ENCODE data around the gene ALOXE3. TPM values are rescaled to one million over a fixed set of nuclear protein-coding genes. Genes with fewer than 3 reads are reported as not detected.
A peak's percentile ranks its signal among the peaks of the same experiment; 100 is the strongest.

Gene ALOXE3
- total RNA-seq, 1 experiment from 2014 or later, result 0.13 TPM

DNA sequence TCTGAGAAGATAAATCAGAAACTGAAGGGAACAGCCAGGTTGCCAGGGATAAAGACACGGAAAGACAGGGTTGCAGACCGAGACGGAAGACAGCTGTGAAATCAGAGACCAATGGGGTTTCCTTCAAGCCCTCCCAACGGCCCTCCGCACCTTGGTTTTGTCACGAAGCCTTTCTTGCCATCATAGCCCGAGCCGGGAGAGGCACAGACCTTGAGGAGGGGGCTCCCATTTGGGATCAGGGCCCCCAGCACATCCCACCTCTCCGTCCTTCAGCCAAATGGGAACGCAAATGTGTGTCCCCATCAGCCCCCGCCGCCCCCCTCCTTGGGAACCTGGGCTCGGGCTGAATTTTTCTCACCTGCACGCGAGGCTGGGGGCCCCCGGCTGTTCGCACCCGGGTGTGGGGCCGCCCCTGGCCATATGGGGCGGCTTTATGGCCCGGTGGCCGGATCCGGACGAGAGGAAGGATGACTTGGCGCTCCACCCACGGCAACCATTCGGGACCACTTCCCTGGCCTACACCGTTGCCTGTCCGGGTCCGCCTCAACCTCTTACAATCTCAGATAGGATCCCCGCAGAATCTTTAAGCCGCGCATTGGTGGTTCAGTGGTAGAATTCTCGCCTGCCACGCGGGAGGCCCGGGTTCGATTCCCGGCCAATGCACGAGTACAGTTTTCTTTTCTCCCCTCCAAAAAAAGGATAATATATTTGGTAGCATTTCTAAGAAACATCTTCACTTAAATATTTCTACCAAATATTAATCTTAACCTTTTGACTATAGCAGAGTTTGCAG, 7.0 kb upstream of the ALOXE3 start:
- no peak overlapping the region for H3K27ac Mint-ChIP-seq

More for the DNA sequence above, 7.0 kb upstream of the ALOXE3 start:
- H3K23ac ChIP-seq (ENCODE audit: insufficient read length, low read depth, low read length), result no peak overlapping the region
- no peak overlapping the region for H4K8ac ChIP-seq (replicated peaks; ENCODE audit: insufficient read length, low read depth, low read length)
- H3K27ac ChIP-seq (ENCODE audit: insufficient read length, low read depth, low read length), result no peak overlapping the region
- H2BK20ac ChIP-seq (ENCODE audit: low read depth, low read length, poor library complexity, severe bottlenecking), result no peak overlapping the region
- H2BK12ac ChIP-seq (ENCODE audit: insufficient read length, low read depth, low read length), result no peak overlapping the region
- peak; percentile 88 for DNase-seq
- H3K14ac ChIP-seq (ENCODE audit: insufficient read depth, low read length), result no peak overlapping the region
- H2BK120ac ChIP-seq (ENCODE audit: low read depth, low read length, poor library complexity, severe bottlenecking), result no peak overlapping the region
- Mint-ChIP-seq H3K36me3 (ENCODE audit: insufficient read depth in 1 of 3, low read depth in 3 of 3) (no peaks in the 10 kb centered on the region; a peak in 2 of 7 replicates), H3K4me3 (peak overlapping the region; percentile 91 to 93), H3K4me1 (peaks cover 42 to 43% of the 10 kb centered on the region in 2 experiments), H3K27me3 (ENCODE audit: low read depth) (peaks cover 92% of the 10 kb centered on the region), H3K9me3 (peaks cover 4 to 8% of the 10 kb centered on the region in 2 experiments; a peak in 4 of 5 replicates)
- H3K56ac ChIP-seq (ENCODE audit: insufficient read length, low read depth, low read length), result no peak overlapping the region
- no peak overlapping the region for H4K5ac ChIP-seq (ENCODE audit: insufficient read length, low read depth, low read length)
- H3K9ac ChIP-seq (ENCODE audit: extremely low read depth, insufficient read length, low read length), result no peak overlapping the region
- no peak overlapping the region for H2AFZ ChIP-seq (ENCODE audit: low read length)
- WGBS (ENCODE audit: extremely low coverage, insufficient read length, low lambda C conversion rate), result no CpG with 5 or more reads among the region's 40 CpGs
- H3K4ac ChIP-seq (ENCODE audit: low read depth, low read length), result no peak overlapping the region
- H2AK5ac ChIP-seq (ENCODE audit: insufficient read length, low read length), result no peak overlapping the region
- peak overlapping the region; percentile 66 for H3K4me2 ChIP-seq (ENCODE audit: insufficient read depth, insufficient read length, low read length)
- H2BK5ac ChIP-seq (ENCODE audit: insufficient read length, low read length), result no peak overlapping the region
- H3K18ac ChIP-seq (ENCODE audit: insufficient read length, low read depth, low read length), result no peak overlapping the region
- no peaks in the 10 kb centered on the region for H3K79me2 ChIP-seq (ENCODE audit: insufficient read depth, low read length)
- H4K20me1 ChIP-seq (ENCODE audit: control insufficient read depth, insufficient read depth, insufficient read length), result no peaks in the 10 kb centered on the region
- H4K91ac ChIP-seq (ENCODE audit: insufficient read length, low read depth, low read length), result no peak overlapping the region
- H3T11ph ChIP-seq (ENCODE audit: low read length), result no peak overlapping the region
- H3K27me3 ChIP-seq (ENCODE audit: insufficient read depth, low read length), result peaks cover 34% of the 10 kb centered on the region
- peaks cover 46% of the 10 kb centered on the region for H3K23me2 ChIP-seq (ENCODE audit: insufficient read length, low read depth, low read length, poor library complexity, severe bottlenecking)
- no peaks in the 10 kb centered on the region for H3K9me3 ChIP-seq (ENCODE audit: control insufficient read depth, low read depth, low read length)
- TF ChIP-seq, protein P1, sequence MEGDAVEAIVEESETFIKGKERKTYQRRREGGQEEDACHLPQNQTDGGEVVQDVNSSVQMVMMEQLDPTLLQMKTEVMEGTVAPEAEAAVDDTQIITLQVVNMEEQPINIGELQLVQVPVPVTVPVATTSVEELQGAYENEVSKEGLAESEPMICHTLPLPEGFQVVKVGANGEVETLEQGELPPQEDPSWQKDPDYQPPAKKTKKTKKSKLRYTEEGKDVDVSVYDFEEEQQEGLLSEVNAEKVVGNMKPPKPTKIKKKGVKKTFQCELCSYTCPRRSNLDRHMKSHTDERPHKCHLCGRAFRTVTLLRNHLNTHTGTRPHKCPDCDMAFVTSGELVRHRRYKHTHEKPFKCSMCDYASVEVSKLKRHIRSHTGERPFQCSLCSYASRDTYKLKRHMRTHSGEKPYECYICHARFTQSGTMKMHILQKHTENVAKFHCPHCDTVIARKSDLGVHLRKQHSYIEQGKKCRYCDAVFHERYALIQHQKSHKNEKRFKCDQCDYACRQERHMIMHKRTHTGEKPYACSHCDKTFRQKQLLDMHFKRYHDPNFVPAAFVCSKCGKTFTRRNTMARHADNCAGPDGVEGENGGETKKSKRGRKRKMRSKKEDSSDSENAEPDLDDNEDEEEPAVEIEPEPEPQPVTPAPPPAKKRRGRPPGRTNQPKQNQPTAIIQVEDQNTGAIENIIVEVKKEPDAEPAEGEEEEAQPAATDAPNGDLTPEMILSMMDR (conservative IDR thresholded peaks at IDR 0.05), result no peak
- H3K79me1 ChIP-seq (ENCODE audit: insufficient read depth, low read depth, low read length, poor library complexity, severe bottlenecking), result no peaks in the 10 kb centered on the region
- H3K4me1 ChIP-seq (ENCODE audit: insufficient read depth, low read length), result no peaks in the 10 kb centered on the region; the same call in 1 of the 2 replicates
- no peak overlapping the region for H2BK15ac ChIP-seq (ENCODE audit: low read depth, low read length)

All from H9 (cell line).